K562 (cell line): Measurements from ENCODE around the gene MAPK1IP1L. TPM values are rescaled to one million over a fixed set of nuclear protein-coding genes. Genes with fewer than 3 reads are reported as not detected.

Source experiments
- CBX1 ChIP-seq: sonication (generic); IDR thresholded peaks from 2 replicates; pipeline ENCODE4 v1.6.1; 2016; ENCODE audit warnings: antibody characterized with exemption, low read depth, mild to moderate bottlenecking
- CCAR2 ChIP-seq: fragments of 200-400 bp; formaldehyde crosslinking; IDR thresholded peaks from 2 replicates; pipeline ENCODE4 v1.6.1; 2017; ENCODE audit warnings: mild to moderate bottlenecking, low read depth, low read length
- CHD2 ChIP-seq: IDR thresholded peaks from 2 replicates; pipeline ENCODE4 v1.6.1; 2011; ENCODE audit warnings: low read depth, low read length
- CSDE1 ChIP-seq, 2 experiments: fragments of 450-650 bp; IDR thresholded peaks; 2 replicates each; pipeline ENCODE4 v1.6.1; 2016; ENCODE audit warnings: mild to moderate bottlenecking in 1 of 2
- CTBP1 ChIP-seq: fragments of 450-650 bp; IDR thresholded peaks from 2 replicates; pipeline ENCODE4 v1.6.1; 2016; ENCODE audit warnings: borderline replicate concordance
- DACH1 ChIP-seq: fragments of 450-650 bp; IDR thresholded peaks from 2 replicates; pipeline ENCODE4 v1.6.1; 2018; ENCODE audit not compliant: partially characterized antibody
- E2F5 ChIP-seq: sonication (generic); formaldehyde crosslinking; IDR thresholded peaks from 2 replicates; pipeline ENCODE4 v1.8.0; 2022; ENCODE audit warnings: mild to moderate bottlenecking, missing genetic modification reagents
- HDAC8 ChIP-seq: fragments of 450-650 bp; IDR thresholded peaks from 2 replicates; pipeline ENCODE4 v1.6.1; 2016; ENCODE audit warnings: mild to moderate bottlenecking, missing genetic modification characterization, moderate library complexity, missing compliant biosample characterization
- ID3 ChIP-seq, 2 experiments: fragments of 250-450 bp in 1 of 2; fragments of 450-650 bp in 1 of 2; sonication (Bioruptor Pico) in 1 of 2; IDR thresholded peaks; 2 replicates each; pipeline versions ENCODE4 v1.6.1 to v1.8.0; 2016 to 2021; ENCODE audit warnings: mild to moderate bottlenecking in 2 of 2, moderate library complexity in 2 of 2, missing compliant biosample characterization in 1 of 2, missing genetic modification characterization in 1 of 2
- LEF1 ChIP-seq: fragments of 450-650 bp; IDR thresholded peaks from 2 replicates; pipeline ENCODE4 v1.6.1; 2016; ENCODE audit warnings: mild to moderate bottlenecking
- NR2C2 ChIP-seq, 2 experiments: fragments of 200-800 bp in 1 of 2; sonication (Bioruptor generic) in 1 of 2; sonication (generic) in 1 of 2; formaldehyde crosslinking in 1 of 2; IDR thresholded peaks; 2 replicates each; pipeline versions ENCODE4 v1.6.1 to v1.8.0; 2016 to 2022; ENCODE audit warnings: mild to moderate bottlenecking in 1 of 2, missing compliant biosample characterization in 1 of 2, missing genetic modification characterization in 1 of 2, missing genetic modification reagents in 1 of 2
- PTTG1 ChIP-seq: fragments of 450-650 bp; IDR thresholded peaks from 2 replicates; pipeline ENCODE4 v1.6.1; 2016; ENCODE audit warnings: low read depth, mild to moderate bottlenecking, missing genetic modification characterization, missing compliant biosample characterization
- PYGO2 ChIP-seq: fragments of 450-650 bp; IDR thresholded peaks from 2 replicates; pipeline ENCODE4 v1.6.1; 2016; ENCODE audit warnings: mild to moderate bottlenecking, missing genetic modification characterization, moderate library complexity, missing compliant biosample characterization
- RBBP5 ChIP-seq: fragments of 200-600 bp; sonication (generic); IDR thresholded peaks from 2 replicates; pipeline ENCODE4 v1.6.1; 2012; ENCODE audit warnings: borderline replicate concordance, mild to moderate bottlenecking, low read length, control low read depth, inconsistent platforms; ENCODE audit not compliant: insufficient read depth, poor library complexity, severe bottlenecking
- SMAD3 ChIP-seq: fragments of 450-650 bp; formaldehyde crosslinking; conservative IDR thresholded peaks from 2 replicates; pipeline ENCODE4 v1.4.0; 2020; ENCODE audit warnings: mild to moderate bottlenecking
- U2AF1 ChIP-seq: fragments of 200-400 bp; formaldehyde crosslinking; optimal IDR thresholded peaks from 2 replicates; pipeline ENCODE3; 2017; ENCODE audit warnings: mild to moderate bottlenecking, low read depth, low read length, moderate library complexity
- YY1 ChIP-seq, 3 experiments: IDR thresholded peaks; 2 replicates each; pipeline ENCODE4 v1.6.1; 2011; ENCODE audit warnings: low read length in 2 of 3, mild to moderate bottlenecking in 2 of 3, moderate library complexity in 2 of 3, borderline replicate concordance in 1 of 3, control low read depth in 1 of 3, low read depth in 1 of 3; ENCODE audit not compliant: insufficient read depth in 3 of 3, insufficient replicate concordance in 2 of 3, control insufficient read depth in 1 of 3, insufficient read length in 1 of 3; ENCODE audit errors: extremely low read depth in 1 of 3
- ZBTB17 ChIP-seq: fragments of 450-650 bp; formaldehyde crosslinking; IDR thresholded peaks from 2 replicates; pipeline ENCODE4 v1.4.0; 2020; ENCODE audit warnings: mild to moderate bottlenecking
- ZC3H11A ChIP-seq: IDR thresholded peaks from 2 replicates; pipeline ENCODE4 v1.6.1; 2012; ENCODE audit warnings: low read depth, low read length, improper control_type of control experiment
- ZMIZ1 ChIP-seq, 2 experiments: fragments of 150-350 bp in 1 of 2; IDR thresholded peaks; 2 replicates each; pipeline ENCODE4 v1.6.1; 2012 to 2016; ENCODE audit warnings: low read depth in 2 of 2, low read length in 2 of 2, mild to moderate bottlenecking in 1 of 2, moderate library complexity in 1 of 2
- ZNF274 ChIP-seq: IDR thresholded peaks from 2 replicates; pipeline ENCODE4 v1.6.1; 2011; ENCODE audit warnings: low read depth, mild to moderate bottlenecking, low read length, moderate library complexity, borderline replicate concordance
- ZNF41 ChIP-seq: fragments of 250-450 bp; sonication (Bioruptor Pico); conservative IDR thresholded peaks from 2 replicates; pipeline ENCODE4 v1.4.0; 2020; ENCODE audit warnings: mild to moderate bottlenecking
- polyA plus RNA-seq, 8 experiments: library from polyadenylated mRNA; depleted of rRNA in 4 of 8; stranded (reverse) in 5 of 8; unstranded in 3 of 8; fragments of >200 nt; fragmentation: Nextera tagmentation in 2 of 8; fragmentation: Illumina TruSeq in 1 of 8; extraction: Ambion mirVana in 2 of 8; extraction: Trizol in 1 of 8; gene quantifications; 2 replicates each; pipeline versions ENCODE4 v1.2.1 to v1.2.3, GENCODE V29; 2011 to 2014; ENCODE audit warnings: inconsistent platforms in 1 of 8, missing spikeins in 1 of 8
- total RNA-seq, 7 experiments: library from RNA; depleted of rRNA in 6 of 7; stranded (reverse); fragments of >200 nt in 6 of 7; fragmentation: Illumina TruSeq in 2 of 7; extraction: Trizol in 2 of 7; gene quantifications; 2 replicates each; pipeline versions ENCODE4 v1.2.1 to v1.2.3, GENCODE V29; 2011 to 2021; ENCODE audit warnings: low replicate concordance in 1 of 7

Gene MAPK1IP1L
- total and polyA plus RNA-seq, 9 of the 15 experiments (the other 6 are each of a cell fraction or from before 2014, with no cell fraction given): 32.7 to 99.4 (median 49.8) TPM

GRCh38 chr14:55026793-55027561 lies 24.5 kb upstream of the MAPK1IP1L start, which contains the start of the genes SOCS4 and WDHD1 (continued):
- no peak for TF ChIP-seq CCAR2
- TF ChIP-seq ZNF274: no peak
- peak; percentile 95 for TF ChIP-seq RBBP5
- no peak for TF ChIP-seq DACH1
- no peak for TF ChIP-seq CHD2
- peak; percentile 74 for TF ChIP-seq CTBP1
- TF ChIP-seq PYGO2 (tag): no peak
- TF ChIP-seq ZMIZ1 (IDR thresholded peaks at IDR 0.05; ENCODE audit: low read depth in 2 of 2, low read length in 2 of 2): no peak
- no peak for TF ChIP-seq ZNF41
- no peak for TF ChIP-seq HDAC8 (tag)
- TF ChIP-seq PTTG1 (tag): no peak
- TF ChIP-seq CSDE1 (IDR thresholded peaks at IDR 0.05): peak in 1 of 2 experiments; percentile 72; a peak in 1 of 4 replicates
- no peak for TF ChIP-seq SMAD3
- TF ChIP-seq ZBTB17 (CRISPR knock-in tag): 0 out of 2 replicates have a peak, but pooled peaks have one; percentile 42
- TF ChIP-seq ZC3H11A: no peak
- peak; percentile 13 to 81 (median 69) for TF ChIP-seq YY1 (IDR thresholded peaks at IDR 0.05; ENCODE audit: borderline replicate concordance in 1 of 3, control insufficient read depth in 1 of 3, extremely low read depth in 1 of 3, insufficient read depth in 3 of 3, insufficient read length in 1 of 3, insufficient replicate concordance in 2 of 3, low read depth in 1 of 3, low read length in 2 of 3)
- TF ChIP-seq ID3 (CRISPR knock-in tag; IDR thresholded peaks at IDR 0.05): no peak
- TF ChIP-seq ID3 (tag; IDR thresholded peaks at IDR 0.05): peak; percentile 57; the same call in 1 of the 2 replicates
- TF ChIP-seq NR2C2 (CRISPR knock-in tag; IDR thresholded peaks at IDR 0.05): peak; percentile 72; the same call in 1 of the 2 replicates
- TF ChIP-seq NR2C2 (tag; IDR thresholded peaks at IDR 0.05): peak; percentile 82
- 0 out of 2 replicates have a peak, but pooled peaks have one; percentile 59 for TF ChIP-seq E2F5 (CRISPR knock-in tag)
- TF ChIP-seq CBX1: no peak
- no peak for TF ChIP-seq U2AF1
- TF ChIP-seq LEF1: no peak
